Activated CD4-positive, alpha-beta T cell treated with anti-CD3 and anti-CD28 coated beads for 48 hours (primary cell): Measurements from ENCODE around the gene YIF1A.
"Not testable (repeated sequence)": the region's sequence is repeated elsewhere in the genome, so short reads cannot be mapped to it uniquely, and the experiment has no call there.

Source experiments
- DNase-seq: peaks from one replicate; pipeline ENCODE4 v3.0.0-alpha.2; 2020

Gene YIF1A

DNA sequence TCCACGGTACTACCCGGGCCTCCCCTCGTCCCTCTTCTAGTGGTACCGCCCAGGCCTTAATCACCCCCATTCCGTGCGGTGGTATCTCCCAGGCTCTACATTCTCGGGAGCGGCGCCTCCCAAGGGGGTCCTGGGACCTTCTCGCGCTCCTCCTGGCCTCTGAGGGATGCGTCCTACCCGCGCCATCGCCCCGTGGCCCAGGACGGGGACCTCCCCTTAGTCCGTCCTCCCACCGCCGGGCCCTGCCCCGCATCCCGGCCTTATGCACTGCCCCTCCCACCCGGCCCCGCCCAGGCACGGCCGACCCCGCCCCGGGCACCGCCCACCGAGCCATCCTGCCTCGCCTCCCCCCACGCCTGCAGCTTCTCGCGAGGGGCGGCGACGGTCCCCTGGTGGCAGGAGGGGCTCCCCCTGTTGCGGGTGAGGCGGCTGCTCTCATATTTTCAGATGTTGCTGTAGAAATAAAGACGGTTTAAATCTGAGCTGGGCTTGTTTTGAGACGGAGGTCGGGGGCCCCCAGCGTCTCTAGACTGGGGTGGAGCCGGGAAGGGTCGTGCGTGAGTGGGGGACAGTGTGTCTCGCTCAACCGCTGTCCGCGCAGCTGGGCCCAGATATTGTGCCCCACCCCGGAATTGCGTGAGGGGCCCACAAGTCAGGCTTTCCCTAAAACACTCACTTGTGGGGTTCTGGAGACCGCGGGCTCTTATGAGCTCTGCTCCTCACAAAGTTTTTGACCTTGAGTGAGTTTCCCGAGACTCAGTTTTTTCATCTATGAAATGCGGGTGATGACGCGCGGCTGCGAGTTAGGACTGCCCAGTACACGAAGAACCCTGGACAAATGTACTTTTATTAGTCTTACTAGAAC lies 21.3 kb downstream of the YIF1A start:
- DNase-seq = peak; percentile 91

DNA sequence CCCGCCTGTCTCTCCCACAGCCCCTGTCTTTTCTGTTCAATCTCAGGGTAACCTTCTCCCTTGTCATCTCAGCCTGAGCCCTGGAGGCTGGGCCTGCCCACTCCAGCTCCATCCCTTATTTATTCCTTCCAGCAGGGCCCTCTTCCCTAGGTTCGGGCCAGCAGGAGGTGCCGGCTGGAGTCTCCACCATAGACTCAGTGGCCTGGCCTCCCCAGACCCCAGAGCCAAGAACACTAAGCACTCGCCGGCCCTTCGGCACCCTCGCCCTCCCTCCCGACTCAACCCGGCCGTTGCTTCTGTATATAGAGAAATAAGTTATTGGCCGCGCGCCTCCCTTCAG lies 21.9 kb downstream of the YIF1A start:
- DNase-seq = no peak

- no peak for DNase-seq
These were observed 22.4 kb downstream of the YIF1A start for GRCh38 chr11:66266378-66267038.

- no peak for DNase-seq
These were observed 23.2 kb downstream of the YIF1A start for GRCh38 chr11:66265531-66266377.

- peak; percentile 71 for DNase-seq
These were observed 24.0 kb downstream of the YIF1A start for GRCh38 chr11:66264914-66265313.

GRCh38 chr11:66264383-66264782 lies 24.6 kb downstream of the YIF1A start:
- DNase-seq = no peak

- DNase-seq = no peak
These were observed 25.2 kb downstream of the YIF1A start for GRCh38 chr11:66263785-66264184.

- no peak for DNase-seq
These were observed 25.7 kb downstream of the YIF1A start for GRCh38 chr11:66263231-66263630.

DNA sequence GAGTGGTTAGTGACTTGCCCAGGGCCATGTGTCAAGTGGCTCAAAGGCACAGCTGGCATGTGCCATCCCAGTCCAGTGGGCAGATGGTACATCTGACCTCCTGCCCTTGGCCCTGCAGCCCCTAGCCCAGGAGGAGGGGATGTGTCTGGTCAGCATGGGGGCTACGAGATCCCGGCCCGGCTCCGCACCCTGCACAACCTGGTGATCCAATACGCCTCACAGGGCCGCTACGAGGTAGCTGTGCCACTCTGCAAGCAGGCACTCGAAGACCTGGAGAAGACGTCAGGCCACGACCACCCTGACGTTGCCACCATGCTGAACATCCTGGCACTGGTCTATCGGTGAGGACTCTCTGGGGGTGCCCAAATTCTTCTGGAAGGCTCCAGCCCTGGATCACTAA lies 26.2 kb downstream of the YIF1A start:
- no peak for DNase-seq

DNA sequence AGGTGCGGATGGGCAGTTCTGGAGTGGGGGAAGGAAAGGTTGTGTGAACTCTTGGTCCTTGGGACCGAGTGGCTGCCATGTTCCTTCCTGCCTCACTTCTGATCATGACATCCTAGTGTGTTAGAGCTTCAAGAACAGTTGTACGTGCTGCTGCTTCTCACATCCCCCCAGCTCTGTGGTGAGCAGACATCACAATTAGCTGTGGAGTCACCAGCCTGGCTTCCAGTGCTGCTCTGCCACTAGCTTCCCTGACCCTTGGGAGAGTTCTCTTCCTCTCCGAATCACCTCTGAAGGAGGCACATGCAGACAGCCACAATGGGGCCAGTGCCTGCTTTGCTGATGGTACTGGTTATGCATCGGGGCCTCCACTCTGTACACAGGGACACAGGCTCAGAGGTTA lies 26.8 kb downstream of the YIF1A start:
- DNase-seq = no peak

GRCh38 chr11:66261578-66261977 lies 27.4 kb downstream of the YIF1A start:
- DNase-seq = no peak

DNA sequence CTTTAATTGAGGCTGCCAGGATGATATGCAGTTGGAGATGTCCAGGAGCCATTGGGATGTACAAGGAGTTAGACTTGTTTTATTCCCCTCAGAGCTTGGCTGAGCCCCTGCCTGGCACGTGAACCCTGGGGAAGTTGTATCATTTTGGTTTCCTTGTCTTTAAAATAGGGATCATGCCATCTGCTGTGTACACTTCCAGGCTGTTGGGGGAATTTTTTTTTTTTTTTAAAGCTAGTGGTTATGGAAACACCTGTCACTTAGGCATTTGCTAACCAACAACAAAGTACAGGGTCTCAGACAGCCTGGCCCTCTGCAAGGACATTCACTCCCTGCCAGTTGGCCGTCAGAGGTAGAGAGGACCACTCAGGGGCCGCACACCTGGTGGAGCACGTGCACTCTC lies 29.0 kb downstream of the YIF1A start:
- DNase-seq = no peak

DNA sequence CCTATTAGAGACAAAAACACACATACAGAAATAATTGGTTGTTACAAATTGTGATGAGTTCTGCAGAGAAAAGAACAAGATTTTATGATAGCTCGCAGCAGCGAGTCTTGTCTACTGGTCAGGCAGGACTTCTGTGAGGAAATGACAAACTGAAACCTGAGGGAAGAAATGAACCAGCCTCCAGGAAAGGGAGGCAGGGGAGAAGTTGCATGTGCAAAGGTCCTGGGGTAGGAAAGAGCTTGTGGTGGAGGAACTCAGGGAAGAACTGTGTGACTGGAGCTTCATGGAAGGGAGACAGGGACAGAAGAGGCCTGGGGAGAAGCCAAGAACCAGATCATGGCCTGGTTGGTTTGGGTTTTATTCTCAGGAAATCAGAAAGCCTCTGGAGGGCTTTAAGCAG lies 29.7 kb downstream of the YIF1A start:
- no peak for DNase-seq

GRCh38 chr11:66258473-66258893 lies 30.5 kb downstream of the YIF1A start:
- no peak for DNase-seq

- DNase-seq = not testable (repeated sequence)
These were observed 35.9 kb downstream of the YIF1A start for GRCh38 chr11:66253081-66253480.

- no peak for DNase-seq
These were observed 37.1 kb downstream of the YIF1A start for GRCh38 chr11:66251809-66252208.

DNA sequence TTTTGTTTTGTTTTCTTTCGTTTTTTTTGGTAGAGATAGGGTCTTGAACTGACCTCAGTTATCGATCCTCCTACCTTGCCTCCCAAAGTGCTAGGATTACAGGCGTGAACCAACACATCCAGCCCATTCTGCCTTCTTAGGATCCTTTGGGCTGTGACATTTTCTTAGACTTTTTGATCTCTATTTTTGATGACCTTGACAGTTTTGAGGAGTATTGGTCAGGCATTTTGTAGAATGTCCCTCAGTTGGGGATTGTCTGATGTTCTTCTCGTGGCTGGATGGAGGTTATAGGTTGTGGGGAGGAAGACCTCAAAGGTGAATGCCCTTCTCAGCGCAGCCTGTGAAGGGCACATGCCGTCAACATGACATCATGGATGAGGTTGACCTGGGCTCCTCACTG lies 40.0 kb downstream of the YIF1A start:
- no peak for DNase-seq

DNA sequence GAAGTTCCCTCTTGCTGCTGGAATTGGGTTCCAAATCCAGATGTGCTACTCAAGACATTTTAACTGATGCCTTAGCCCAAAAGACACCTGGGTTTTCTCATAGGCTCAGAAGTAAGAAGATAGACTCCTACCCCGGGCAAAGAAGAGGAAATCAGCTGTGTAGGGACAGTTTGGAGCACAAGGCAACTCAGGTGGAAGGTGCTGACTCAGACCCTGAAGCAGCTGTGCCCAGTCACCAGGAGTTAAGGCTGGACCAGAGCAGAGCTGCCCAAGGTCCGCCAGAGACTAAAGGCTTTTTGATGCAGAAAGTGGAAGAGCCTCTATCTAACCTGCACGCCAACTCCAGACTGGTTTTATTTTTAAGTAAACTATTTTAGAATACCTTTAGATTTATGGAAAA lies 41.1 kb downstream of the YIF1A start:
- DNase-seq = no peak

DNA sequence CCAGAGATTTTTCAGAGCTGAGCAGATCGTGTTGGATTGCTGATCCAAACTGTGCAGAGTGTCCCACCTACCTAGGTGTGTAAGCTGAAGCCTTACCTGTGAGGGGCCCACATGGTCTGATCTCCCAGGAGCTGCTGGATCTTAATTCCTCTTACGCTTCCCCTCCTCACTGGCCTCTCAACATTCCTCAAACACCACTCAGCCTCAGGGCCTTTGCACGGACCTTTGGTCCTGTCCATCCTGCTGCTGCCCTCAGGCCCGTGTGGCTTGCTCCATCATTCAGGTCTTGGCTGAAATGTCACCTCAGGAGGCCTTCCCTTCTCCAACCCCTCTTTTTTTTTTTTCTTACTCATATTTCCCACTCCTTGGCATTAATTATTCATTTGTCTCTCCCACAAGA lies 41.6 kb downstream of the YIF1A start:
- DNase-seq = no peak

DNA sequence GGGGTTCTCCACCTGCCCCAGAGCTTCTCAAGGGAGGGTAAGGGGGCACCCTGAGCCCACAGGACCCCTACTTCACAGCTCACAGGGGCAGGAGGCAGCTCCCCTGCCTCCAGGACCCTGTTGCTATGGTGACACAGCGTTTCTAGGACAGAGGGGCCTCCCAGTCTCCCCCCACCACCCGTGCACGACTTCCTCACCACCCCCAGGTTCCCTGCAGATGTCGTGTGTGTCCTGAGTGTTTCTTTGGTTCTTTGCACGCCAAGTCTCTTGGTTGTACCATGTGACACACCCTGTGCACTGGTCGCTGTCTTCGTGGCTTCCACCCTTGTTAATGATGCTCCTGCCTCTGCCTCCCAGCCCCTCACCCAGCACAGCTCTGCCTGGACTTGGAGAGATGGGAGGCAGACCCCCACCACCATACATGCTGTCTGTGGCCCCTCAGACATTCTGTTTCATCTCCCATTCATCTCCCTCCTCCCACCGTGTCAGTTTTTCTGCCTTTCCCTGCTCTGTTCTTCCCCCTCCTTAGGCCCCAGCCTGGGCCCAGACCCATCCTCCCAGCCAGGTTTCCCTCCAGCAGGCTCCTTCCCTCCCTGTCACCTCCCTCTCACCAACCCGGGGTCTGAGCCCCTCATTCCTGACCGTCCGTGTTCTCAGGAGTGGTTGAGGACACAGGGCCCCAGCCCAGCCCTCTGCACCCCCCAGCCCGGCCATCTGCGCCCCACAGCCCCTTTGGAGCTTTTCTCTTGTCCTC lies 45.0 kb downstream of the YIF1A start:
- no peak for DNase-seq

DNA sequence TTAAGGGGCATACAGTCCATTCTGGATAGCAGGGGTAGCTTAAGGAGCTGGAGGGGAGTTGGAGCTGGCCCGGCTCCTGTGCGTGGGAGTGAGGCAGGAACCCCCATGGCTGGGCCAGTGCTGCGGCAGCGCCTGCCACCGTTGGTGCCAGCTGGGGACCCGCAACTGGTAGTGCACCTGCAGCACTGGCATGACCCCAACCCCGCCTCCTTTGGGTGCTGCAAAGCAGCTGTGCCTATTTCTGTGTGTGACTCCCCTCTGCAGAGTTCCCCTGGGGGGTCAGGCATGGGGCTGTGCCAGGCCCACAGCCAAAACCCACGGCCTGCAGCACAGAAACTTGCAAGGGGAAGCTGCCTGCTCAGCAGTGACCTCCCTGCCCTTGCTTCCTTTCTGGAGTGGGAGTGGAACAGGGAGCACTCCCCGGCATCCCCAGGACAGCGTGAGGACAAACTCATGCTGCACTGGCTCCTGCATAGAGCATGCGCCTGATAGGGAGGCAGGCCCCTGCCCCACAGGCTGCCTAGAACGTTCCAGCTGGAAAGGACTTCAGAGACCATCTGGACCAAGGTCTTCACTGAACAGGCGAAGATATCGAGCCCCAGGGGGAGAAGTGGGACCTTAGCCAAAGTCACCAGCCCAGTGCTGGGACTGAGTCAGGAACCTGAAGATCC lies 46.7 kb downstream of the YIF1A start:
- no peak for DNase-seq

DNA sequence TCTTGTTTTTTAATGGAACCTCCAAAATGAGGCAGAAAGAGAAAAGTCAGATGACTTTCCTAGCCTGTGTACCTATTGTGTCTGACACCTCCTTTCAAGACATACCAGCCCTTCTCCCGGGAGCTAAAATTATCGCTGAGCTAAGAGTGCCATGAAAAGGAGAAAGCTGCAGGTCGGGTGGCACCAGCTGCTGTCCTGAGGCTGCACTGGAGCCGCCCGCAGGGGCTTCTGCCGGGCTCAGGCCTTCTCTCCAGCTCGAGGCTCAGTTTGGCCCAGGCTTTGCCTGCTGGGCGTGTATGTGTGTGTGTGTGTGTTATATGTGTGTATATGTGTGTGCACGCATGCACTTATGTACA lies 48.2 kb downstream of the YIF1A start:
- no peak for DNase-seq
